Measurements from ENCODE around the gene PIGW. TPM values are rescaled to one million over a fixed set of nuclear protein-coding genes. Genes with fewer than 3 reads are reported as not detected.

The PIGW gene
- total and polyA plus RNA-seq, 2 experiments from 2014 or later = 5.5 to 15.8 TPM

DNA sequence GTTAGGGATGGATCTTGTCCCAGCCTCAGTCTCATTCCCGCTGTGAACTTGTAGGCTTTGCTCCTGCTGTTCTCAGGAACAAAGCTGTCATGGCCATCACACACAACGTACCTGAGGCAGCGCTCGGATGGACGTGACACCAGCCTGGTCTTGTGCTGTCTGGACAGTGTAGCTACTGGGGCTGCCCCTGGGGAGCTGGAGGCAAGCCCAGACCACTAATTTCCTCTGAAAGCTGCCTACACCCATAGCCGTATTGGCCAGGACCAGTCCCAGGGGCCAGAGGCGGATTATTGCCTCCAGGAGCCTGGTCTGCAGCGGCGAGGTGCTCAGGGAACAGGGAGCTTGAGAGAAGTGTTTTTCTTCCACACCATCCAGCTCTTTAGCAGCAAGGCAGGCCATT, 36.6 kb upstream of the PIGW start (continued):
- TF ChIP-seq ZNF114 (CRISPR knock-in tag; IDR thresholded peaks at IDR 0.05) (no peak), JUNB (IDR thresholded peaks at IDR 0.05; ENCODE audit: unreplicated experiment) (no peak)

DNA sequence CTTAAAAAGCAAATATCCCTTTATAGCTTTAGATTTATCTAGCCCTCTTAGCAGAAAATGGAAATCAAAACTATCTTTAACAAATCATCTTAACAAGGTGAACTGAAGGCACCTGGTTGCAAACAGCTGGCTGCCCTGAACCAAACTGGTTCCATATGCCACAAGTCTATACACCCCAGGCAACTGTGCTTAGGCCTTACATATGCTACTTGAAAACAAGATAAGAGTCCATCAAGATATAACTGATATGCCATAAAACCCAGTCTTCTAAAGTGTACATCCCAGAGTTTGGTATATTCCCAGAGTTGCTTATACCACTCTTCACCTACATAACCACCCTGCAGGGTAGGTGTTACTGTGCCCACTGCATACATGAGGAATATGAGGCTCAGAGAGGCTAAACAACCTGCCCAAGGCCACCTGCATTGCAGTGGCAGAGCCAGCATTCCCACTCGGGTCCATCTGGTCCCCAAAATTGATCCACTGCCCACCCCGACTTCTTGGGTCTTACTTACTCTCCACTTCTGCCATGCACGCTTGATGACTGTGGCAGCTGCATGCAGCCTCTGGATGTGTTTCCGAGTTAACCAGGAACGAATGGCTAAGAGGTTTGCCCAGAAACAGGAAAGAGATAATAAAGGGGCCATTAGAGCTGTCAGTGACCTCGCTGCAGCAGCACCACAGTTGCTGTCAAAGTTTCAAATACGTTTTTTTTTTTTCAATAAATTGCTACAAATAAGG, 36.1 kb upstream of the PIGW start:
- Histone ChIP-seq H3K27ac (ENCODE audit: low read depth) (no peak overlapping the region), H3K4me2 (no peak overlapping the region), H3K4me1 (ENCODE audit: insufficient read depth) (no peaks in the 10 kb centered on the region), H3K36me3 (ENCODE audit: insufficient read depth) (peaks cover 31% of the 10 kb centered on the region), H3K27me3 (ENCODE audit: insufficient read depth) (no peaks in the 10 kb centered on the region), H3K9me2 (ENCODE audit: insufficient read depth) (no peaks in the 10 kb centered on the region), H4K20me1 (replicated peaks; ENCODE audit: insufficient read depth) (peaks cover 5% of the 10 kb centered on the region; the same call in 1 of the 2 replicates), H3K4me3 (no peak overlapping the region), H2AFZ (no peak overlapping the region), H3F3A (replicated peaks; ENCODE audit: low read depth) (peaks cover 8% of the 10 kb centered on the region), H3K79me2 (replicated peaks; ENCODE audit: insufficient read depth) (no peaks in the 10 kb centered on the region)
- Mint-ChIP-seq H3K4me1 (no peaks in the 10 kb centered on the region), H3K4me3 (no peak overlapping the region), H3K27ac (no peak overlapping the region), H3K9me3 (no peaks in the 10 kb centered on the region), H3K36me3 (ENCODE audit: low read depth) (peaks cover 86% of the 10 kb centered on the region), H3K27me3 (ENCODE audit: insufficient read depth, low read depth, poor library complexity) (peaks cover 4% of the 10 kb centered on the region)
- ATAC-seq = no peak
- no peak for DNase-seq (ENCODE audit: low spot score)
- TF ChIP-seq, protein P1, sequence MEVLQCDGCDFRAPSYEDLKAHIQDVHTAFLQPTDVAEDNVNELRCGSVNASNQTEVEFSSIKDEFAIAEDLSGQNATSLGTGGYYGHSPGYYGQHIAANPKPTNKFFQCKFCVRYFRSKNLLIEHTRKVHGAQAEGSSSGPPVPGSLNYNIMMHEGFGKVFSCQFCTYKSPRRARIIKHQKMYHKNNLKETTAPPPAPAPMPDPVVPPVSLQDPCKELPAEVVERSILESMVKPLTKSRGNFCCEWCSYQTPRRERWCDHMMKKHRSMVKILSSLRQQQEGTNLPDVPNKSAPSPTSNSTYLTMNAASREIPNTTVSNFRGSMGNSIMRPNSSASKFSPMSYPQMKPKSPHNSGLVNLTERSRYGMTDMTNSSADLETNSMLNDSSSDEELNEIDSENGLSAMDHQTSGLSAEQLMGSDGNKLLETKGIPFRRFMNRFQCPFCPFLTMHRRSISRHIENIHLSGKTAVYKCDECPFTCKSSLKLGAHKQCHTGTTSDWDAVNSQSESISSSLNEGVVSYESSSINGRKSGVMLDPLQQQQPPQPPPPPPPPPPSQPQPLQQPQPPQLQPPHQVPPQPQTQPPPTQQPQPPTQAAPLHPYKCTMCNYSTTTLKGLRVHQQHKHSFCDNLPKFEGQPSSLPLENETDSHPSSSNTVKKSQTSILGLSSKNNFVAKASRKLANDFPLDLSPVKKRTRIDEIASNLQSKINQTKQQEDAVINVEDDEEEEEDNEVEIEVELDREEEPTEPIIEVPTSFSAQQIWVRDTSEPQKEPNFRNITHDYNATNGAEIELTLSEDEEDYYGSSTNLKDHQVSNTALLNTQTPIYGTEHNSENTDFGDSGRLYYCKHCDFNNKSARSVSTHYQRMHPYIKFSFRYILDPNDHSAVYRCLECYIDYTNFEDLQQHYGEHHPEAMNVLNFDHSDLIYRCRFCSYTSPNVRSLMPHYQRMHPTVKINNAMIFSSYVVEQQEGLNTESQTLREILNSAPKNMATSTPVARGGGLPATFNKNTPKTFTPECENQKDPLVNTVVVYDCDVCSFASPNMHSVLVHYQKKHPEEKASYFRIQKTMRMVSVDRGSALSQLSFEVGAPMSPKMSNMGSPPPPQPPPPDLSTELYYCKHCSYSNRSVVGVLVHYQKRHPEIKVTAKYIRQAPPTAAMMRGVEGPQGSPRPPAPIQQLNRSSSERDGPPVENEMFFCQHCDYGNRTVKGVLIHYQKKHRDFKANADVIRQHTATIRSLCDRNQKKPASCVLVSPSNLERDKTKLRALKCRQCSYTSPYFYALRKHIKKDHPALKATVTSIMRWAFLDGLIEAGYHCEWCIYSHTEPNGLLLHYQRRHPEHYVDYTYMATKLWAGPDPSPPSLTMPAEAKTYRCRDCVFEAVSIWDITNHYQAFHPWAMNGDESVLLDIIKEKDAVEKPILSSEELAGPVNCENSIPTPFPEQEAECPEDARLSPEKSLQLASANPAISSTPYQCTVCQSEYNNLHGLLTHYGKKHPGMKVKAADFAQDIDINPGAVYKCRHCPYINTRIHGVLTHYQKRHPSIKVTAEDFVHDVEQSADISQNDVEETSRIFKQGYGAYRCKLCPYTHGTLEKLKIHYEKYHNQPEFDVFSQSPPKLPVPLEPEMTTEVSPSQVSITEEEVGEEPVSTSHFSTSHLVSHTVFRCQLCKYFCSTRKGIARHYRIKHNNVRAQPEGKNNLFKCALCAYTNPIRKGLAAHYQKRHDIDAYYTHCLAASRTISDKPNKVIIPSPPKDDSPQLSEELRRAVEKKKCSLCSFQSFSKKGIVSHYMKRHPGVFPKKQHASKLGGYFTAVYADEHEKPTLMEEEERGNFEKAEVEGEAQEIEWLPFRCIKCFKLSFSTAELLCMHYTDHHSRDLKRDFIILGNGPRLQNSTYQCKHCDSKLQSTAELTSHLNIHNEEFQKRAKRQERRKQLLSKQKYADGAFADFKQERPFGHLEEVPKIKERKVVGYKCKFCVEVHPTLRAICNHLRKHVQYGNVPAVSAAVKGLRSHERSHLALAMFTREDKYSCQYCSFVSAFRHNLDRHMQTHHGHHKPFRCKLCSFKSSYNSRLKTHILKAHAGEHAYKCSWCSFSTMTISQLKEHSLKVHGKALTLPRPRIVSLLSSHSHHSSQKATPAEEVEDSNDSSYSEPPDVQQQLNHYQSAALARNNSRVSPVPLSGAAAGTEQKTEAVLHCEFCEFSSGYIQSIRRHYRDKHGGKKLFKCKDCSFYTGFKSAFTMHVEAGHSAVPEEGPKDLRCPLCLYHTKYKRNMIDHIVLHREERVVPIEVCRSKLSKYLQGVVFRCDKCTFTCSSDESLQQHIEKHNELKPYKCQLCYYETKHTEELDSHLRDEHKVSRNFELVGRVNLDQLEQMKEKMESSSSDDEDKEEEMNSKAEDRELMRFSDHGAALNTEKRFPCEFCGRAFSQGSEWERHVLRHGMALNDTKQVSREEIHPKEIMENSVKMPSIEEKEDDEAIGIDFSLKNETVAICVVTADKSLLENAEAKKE (CRISPR knock-in tag; IDR thresholded peaks at IDR 0.05) = no peak
- TF ChIP-seq NANOG (IDR thresholded peaks at IDR 0.05; ENCODE audit: borderline replicate concordance) = no peak
- TF ChIP-seq JUNB (IDR thresholded peaks at IDR 0.05; ENCODE audit: unreplicated experiment) = no peak
- TF ChIP-seq, protein P2, sequence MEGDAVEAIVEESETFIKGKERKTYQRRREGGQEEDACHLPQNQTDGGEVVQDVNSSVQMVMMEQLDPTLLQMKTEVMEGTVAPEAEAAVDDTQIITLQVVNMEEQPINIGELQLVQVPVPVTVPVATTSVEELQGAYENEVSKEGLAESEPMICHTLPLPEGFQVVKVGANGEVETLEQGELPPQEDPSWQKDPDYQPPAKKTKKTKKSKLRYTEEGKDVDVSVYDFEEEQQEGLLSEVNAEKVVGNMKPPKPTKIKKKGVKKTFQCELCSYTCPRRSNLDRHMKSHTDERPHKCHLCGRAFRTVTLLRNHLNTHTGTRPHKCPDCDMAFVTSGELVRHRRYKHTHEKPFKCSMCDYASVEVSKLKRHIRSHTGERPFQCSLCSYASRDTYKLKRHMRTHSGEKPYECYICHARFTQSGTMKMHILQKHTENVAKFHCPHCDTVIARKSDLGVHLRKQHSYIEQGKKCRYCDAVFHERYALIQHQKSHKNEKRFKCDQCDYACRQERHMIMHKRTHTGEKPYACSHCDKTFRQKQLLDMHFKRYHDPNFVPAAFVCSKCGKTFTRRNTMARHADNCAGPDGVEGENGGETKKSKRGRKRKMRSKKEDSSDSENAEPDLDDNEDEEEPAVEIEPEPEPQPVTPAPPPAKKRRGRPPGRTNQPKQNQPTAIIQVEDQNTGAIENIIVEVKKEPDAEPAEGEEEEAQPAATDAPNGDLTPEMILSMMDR (conservative IDR thresholded peaks at IDR 0.05; ENCODE audit: low read depth in 2 of 2) = no peak
- no peak for TF ChIP-seq ZNF114 (CRISPR knock-in tag; IDR thresholded peaks at IDR 0.05)
